Measurements from ENCODE around the gene KCNIP1.

KCNIP1 gene

DNA sequence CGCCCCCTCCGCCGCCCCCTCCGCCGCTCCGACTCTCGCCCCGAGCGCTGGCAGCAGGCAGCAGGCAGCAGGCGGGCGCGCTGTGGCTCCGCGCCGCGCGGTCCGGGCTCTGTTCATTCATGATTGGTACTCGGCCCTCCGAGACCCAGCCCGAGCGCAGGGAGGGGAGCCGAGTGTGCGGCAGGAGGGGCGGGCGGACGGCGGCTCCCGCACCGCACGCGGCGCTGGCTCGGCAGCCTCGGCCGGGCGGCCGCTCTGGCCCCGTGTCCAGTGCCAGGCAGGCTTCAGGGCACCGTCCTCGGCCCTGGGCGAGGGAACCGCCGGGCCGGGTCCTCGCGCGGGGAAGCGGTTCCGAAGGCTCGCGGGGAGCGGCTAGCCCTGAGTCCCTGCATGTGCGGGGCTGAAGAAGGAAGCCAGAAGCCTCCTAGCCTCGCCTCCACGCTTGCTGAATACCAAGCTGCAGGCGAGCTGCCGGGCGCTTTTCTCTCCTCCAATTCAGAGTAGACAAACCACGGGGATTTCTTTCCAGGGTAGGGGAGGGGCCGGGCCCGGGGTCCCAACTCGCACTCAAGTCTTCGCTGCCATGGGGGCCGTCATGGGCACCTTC is at the start of gene KCNIP1:
TSS of gene KCNIP1 (plus strand) at position 31 of the 607 bp plus-strand sequence.
- DNase-seq: peak; percentile 6

GRCh38 chr5:170463426-170463825 is 40.4 kb upstream of the KCNIP1 start:
- DNase-seq: no peak

- DNase-seq: no peak
Observed at GRCh38 chr5:170464280-170465127, 39.3 kb upstream of the KCNIP1 start.

DNA sequence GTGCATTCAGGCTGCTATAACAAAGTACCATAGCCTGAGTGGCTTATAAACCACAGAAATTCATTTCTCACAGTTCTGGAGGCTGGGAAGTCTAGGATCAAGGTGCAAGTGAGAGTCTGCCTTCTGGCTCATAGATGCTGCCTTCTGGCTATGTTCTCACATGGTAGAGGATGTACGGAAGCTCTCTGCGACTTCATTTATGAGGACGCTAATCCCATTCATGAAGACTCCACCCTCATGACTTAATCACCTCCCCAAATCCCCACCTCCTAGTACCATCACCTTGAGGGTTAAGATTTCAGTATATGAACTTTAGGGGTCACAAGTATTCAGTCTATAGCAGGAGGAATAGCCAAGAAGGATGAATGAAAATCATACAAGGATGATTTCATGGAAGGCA is 37.3 kb upstream of the KCNIP1 start:
- DNase-seq: no peak

GRCh38 chr5:170466988-170467707 is 36.7 kb upstream of the KCNIP1 start:
- DNase-seq: no peak

DNA sequence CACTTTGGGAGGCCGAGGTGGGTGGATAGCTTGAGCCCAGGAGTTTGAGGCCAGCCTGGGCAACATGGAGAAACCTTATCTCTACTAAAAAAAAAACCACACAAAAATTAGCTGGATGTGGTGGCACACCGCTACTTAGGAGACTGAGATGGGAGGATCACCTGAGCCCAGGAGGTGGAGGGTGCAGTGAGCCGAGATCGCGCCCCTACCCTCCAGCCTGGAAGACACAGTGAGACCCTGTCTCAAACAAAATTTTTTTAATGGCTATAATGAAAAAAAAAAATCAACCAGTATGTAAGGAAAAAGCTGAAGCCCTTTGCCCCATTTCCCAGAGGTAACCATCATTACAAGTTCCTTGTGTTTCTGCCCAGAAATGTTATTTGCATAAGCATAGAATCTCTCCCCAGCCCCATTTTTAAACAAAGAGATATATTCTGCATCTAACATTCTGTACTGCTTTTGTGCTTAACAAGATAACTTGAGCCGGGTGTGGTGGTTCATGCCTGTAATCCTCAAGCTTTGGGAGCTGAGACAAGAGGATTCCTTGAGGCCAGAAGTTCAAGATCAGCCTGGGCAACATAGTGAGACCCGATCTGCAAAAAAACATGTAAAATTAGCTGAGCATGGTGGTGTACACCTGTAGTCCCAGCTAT is 35.1 kb upstream of the KCNIP1 start:
- no peak for DNase-seq

GRCh38 chr5:170469414-170469813 is 34.4 kb upstream of the KCNIP1 start:
- DNase-seq: no peak

- no peak for DNase-seq
Observed at GRCh38 chr5:170470275-170470674, 33.5 kb upstream of the KCNIP1 start.

- DNase-seq: no peak
Observed at GRCh38 chr5:170470808-170471404, 32.9 kb upstream of the KCNIP1 start.

- no peak for DNase-seq
Observed at GRCh38 chr5:170471551-170472178, 32.2 kb upstream of the KCNIP1 start.

- no peak for DNase-seq
Observed at GRCh38 chr5:170473642-170474041, 30.2 kb upstream of the KCNIP1 start.

DNA sequence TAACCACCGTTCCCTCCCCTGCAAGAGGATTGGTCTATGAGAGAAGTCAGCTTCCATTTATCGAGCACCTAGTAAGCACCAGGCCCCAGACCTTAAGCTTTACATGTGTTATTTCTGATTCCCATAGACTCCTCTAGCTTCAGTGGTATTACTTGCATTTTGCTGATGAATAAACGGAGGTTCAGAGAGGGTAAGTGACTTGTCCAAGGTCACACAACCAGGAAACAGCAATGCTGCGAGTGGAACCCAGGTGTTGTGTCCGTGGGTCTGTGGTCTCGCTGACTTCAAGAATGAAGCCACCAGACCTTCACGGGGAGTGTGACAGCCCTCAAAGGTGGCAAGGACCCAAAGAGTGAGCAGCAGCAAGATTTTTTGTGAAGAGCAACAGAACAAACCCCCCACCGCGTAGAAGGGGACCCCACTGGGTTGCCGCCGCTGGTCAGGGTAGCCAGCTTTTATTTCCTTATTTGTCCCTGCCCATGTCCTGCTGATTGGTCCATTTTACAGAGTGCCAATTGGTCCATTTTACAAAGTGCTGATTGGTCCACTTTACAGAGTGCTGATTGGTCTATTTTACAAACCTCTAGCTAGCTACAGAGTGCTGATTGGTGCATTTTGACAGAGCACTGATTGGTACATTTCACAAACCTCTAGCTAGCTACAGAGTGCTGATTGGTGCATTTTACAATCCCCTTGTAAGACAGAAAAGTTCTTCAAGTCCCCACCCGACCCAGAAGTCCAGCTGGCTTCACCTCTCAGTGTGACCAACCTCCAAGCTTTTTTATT is 29.1 kb upstream of the KCNIP1 start:
- DNase-seq: no peak

GRCh38 chr5:170475294-170476000 is 28.4 kb upstream of the KCNIP1 start:
- no peak for DNase-seq

DNA sequence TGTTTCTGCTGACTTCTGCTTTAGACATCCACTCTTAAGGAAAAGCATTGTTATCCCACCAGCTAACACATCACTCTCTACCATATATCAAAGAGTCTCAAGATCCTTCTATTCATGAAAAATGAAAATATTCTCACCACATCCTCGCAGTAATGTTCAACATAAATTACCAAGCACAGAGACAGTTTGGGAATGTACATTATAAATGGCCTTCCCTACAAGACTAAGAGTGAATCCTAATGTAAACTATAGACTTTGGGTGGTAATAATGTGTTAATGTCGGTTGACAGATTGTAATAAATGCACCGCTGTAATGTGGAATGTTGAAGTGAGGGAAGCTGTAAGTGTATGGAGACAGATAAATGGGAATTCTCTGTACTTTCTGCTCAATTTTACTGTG is 27.1 kb upstream of the KCNIP1 start:
- DNase-seq: no peak

DNA sequence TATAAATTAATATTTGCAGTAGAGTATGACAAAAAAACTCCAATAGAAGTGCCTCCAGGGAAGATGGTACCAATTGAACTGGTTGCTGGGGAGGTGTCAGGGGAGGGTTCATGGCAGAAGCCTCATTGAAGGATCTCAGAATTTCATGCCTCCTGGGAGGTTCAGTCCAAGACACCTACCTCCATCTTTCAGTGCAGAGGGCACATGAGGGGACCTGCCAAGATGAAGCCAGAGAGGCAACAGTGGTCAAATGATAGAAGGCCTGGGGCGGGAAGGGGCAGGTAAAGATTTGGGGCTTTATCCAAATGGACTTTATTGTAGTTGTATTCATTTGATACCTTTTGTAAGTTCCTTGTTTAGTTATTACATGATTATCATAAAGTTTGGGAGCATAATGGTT is 25.9 kb upstream of the KCNIP1 start:
- DNase-seq: no peak

GRCh38 chr5:170478306-170478705 is 25.5 kb upstream of the KCNIP1 start:
- no peak for DNase-seq

- no peak for DNase-seq
Observed at GRCh38 chr5:170479484-170479883, 24.3 kb upstream of the KCNIP1 start.

DNA sequence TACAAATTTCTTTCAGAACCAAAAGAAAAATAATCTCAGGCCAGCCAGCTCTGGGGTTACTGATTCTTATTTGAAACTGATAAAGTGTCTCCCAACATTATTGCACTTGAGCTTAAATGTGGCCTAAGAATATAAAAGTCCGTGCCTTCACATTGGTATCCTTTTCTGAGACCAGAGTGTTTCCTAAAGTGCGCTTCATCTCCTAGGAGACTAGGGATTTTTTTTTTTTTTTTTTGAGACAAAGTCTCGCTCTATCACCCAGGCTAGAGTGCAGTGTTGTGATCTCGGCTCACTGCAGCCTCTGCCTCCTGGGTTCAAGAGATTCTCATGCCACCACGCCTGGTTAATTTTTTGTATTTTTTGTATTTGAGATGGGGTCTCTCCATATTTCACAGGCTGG is 23.6 kb upstream of the KCNIP1 start:
- DNase-seq: no peak

- DNase-seq: no peak
Observed at GRCh38 chr5:170481849-170482248, 22.0 kb upstream of the KCNIP1 start.

- no peak for DNase-seq
Observed at GRCh38 chr5:170482511-170482910, 21.3 kb upstream of the KCNIP1 start.

Data from NCI-H146 (cell line).